NT2/D1 (cell line): ENCODE measurements around the gene CMTM5.

ENCODE experiments used
- SUZ12 ChIP-seq: IDR thresholded peaks from 2 replicates; pipeline ENCODE4 v1.6.1; 2011; ENCODE audit not compliant: insufficient read length, insufficient read depth; ENCODE audit errors: extremely low read depth
- YY1 ChIP-seq: IDR thresholded peaks from 2 replicates; pipeline ENCODE4 v1.6.1; 2011; ENCODE audit not compliant: insufficient read length, insufficient read depth
- ZNF274 ChIP-seq: IDR thresholded peaks from 2 replicates; pipeline ENCODE4 v1.6.1; 2011; ENCODE audit warnings: mild to moderate bottlenecking, low read depth, low read length

- no peak for TF ChIP-seq YY1
- no peak for TF ChIP-seq ZNF274
- TF ChIP-seq SUZ12, result no peak
These were observed 32.6 kb downstream of the CMTM5 start for GRCh38 chr14:23409475-23409874.
